Aorta (tissue), 5 donors: ENCODE measurements around the gene PSTPIP1. TPM values are rescaled to one million over a fixed set of nuclear protein-coding genes. Genes with fewer than 3 reads are reported as not detected.
A peak's percentile ranks its signal among the peaks of the same experiment; 100 is the strongest.

ENCODE experiments used
- ATAC-seq: fragments of 200-7000 bp; cut with Tn5 transposase; one replicate; pipeline ENCODE4 v1.9.1; 2022; ENCODE audit warnings: moderate library complexity; ENCODE audit not compliant: low FRiP score
- DNase-seq, 2 donors: peaks; one replicate each; pipeline ENCODE4 v3.0.0-alpha.2; 2020
- H3K27ac ChIP-seq, 2 donors: one replicate each; pipeline ENCODE4 v1.5.1; 2013; ENCODE audit warnings: low read length in 2 of 2, mild to moderate bottlenecking in 2 of 2, moderate library complexity in 2 of 2, control low read depth in 1 of 2, inconsistent platforms in 1 of 2, low read depth in 1 of 2
- H3K27me3 ChIP-seq, 2 donors: one replicate each; pipeline ENCODE4 v1.6.1; 2013; ENCODE audit warnings: control low read depth in 1 of 2, low read length in 1 of 2, mild to moderate bottlenecking in 1 of 2, moderate library complexity in 1 of 2; ENCODE audit not compliant: insufficient read depth in 2 of 2, control insufficient read depth in 1 of 2
- H3K36me3 ChIP-seq, 2 donors: one replicate each; pipeline ENCODE4 v1.6.1; 2013; ENCODE audit warnings: control low read depth in 1 of 2, low read length in 1 of 2, mild to moderate bottlenecking in 1 of 2; ENCODE audit not compliant: insufficient read depth in 2 of 2, control insufficient read depth in 1 of 2
- H3K4me1 ChIP-seq, 2 donors: one replicate each; pipeline ENCODE4 v1.6.1; 2013; ENCODE audit warnings: low read length in 2 of 2, control low read depth in 1 of 2, mild to moderate bottlenecking in 1 of 2, moderate library complexity in 1 of 2; ENCODE audit not compliant: insufficient read depth in 2 of 2, control insufficient read depth in 1 of 2
- H3K4me3 ChIP-seq, 2 donors: one replicate each; pipeline ENCODE4 v1.5.1; 2013; ENCODE audit warnings: low read length in 2 of 2, control low read depth in 1 of 2, mild to moderate bottlenecking in 1 of 2
- H3K9me3 ChIP-seq: one replicate; pipeline ENCODE4 v1.6.1; 2013; ENCODE audit warnings: mild to moderate bottlenecking, low read length; ENCODE audit not compliant: control insufficient read depth
- WGBS, 2 donors: extraction: QIAGEN DNeasy Blood & Tissue Kit; methylation state at CpG; one replicate each; pipeline ENCODE4 v1.1.7; 2013; 5-methylcytosine and 5-hydroxymethylcytosine counted together
- intact Hi-C, 2 donors: fragments of 100-400 bp; cut with DNase I; formaldehyde crosslinking; loops; one replicate each; pipeline versions ENCODE4 v1.14.2 to v1.15.0; 2022
- polyA plus RNA-seq, 2 donors: library from polyadenylated mRNA; stranded (reverse); fragments of 200-250 nt; gene quantifications; one replicate each; pipeline ENCODE4 v1.2.3, GENCODE V29; 2013
- total RNA-seq, 2 donors: library from RNA; stranded (reverse); fragmentation: NEBNext Ultra II Directional; extraction: Animal tissue kit (Norgen Biotek cat#: 25700); gene quantifications; one replicate each; pipeline ENCODE4 v1.2.1, GENCODE V29; 2021
- donor health status: healthy with polysubstance abuse.
- donor health status: Bipolar disorder and iron deficiency.
- donor health status: DM: no; HTN: no; CAD: no.
- donor health status: DM: no; HTN: no; CAD: no.
- donor health status: DM: yes; HTN: yes; CAD: no.

The PSTPIP1 gene
- total and polyA plus RNA-seq, 4 donors: 14.1 to 42.9 (median 23.5) TPM

- H3K4me3 ChIP-seq: no peak overlapping the region
- 93 to 98% methylated on average over 9 of the region's 9 CpGs for WGBS, 2 donors
- intact Hi-C loops: no loop called here
- ATAC-seq: no peak
- no peaks in the 10 kb centered on the region for H3K36me3 ChIP-seq
- peak; percentile 73 to 81 for DNase-seq
- no peaks in the 10 kb centered on the region for H3K4me1 ChIP-seq
- no peak overlapping the region for H3K27ac ChIP-seq
- H3K9me3 ChIP-seq: no peaks in the 10 kb centered on the region
- H3K27me3 ChIP-seq: no peaks in the 10 kb centered on the region
These were observed 2.9 kb upstream of the PSTPIP1 start for GRCh38 chr15:76991741-76992645.

- Histone ChIP-seq H3K36me3 (no peaks in the 10 kb centered on the region), H3K27ac (no peak overlapping the region), H3K27me3 (no peaks in the 10 kb centered on the region), H3K4me1 (no peaks in the 10 kb centered on the region), H3K9me3 (no peaks in the 10 kb centered on the region), H3K4me3 (no peak overlapping the region)
- ATAC-seq (no peak), DNase-seq (peak; percentile 37 to 51)
- WGBS, 2 donors: 93% methylated on average over 6 of the region's 6 CpGs
- intact Hi-C loops: no loop called here
These were observed 1.7 kb upstream of the PSTPIP1 start for GRCh38 chr15:76993114-76993725.

- Histone ChIP-seq H3K9me3 (no peaks in the 10 kb centered on the region), H3K27ac (no peak overlapping the region), H3K27me3 (no peaks in the 10 kb centered on the region), H3K4me3 (no peak overlapping the region), H3K36me3 (no peaks in the 10 kb centered on the region), H3K4me1 (no peaks in the 10 kb centered on the region)
- 92 to 99% methylated on average over 8 of the region's 8 CpGs for WGBS, 2 donors
- peak; percentile 73 to 79 for DNase-seq
- no peak for ATAC-seq
- intact Hi-C loops: loop anchor here in 1 of 2 donors (2.0 kb wide), 1 partner anchor 21 kb away; no protein-coding TSS in a partner anchor
These were observed 925 bp upstream of the PSTPIP1 start for GRCh38 chr15:76994001-76994400.

- Histone ChIP-seq H3K27ac (peak overlapping the region; percentile 64 to 85), H3K27me3 (no peaks in the 10 kb centered on the region), H3K4me3 (no peak overlapping the region), H3K4me1 (no peaks in the 10 kb centered on the region), H3K9me3 (no peaks in the 10 kb centered on the region), H3K36me3 (no peaks in the 10 kb centered on the region)
- intact Hi-C loops: loop anchor here in 1 of 2 donors (2.0 kb wide), 1 partner anchor 22 kb away; no protein-coding TSS in a partner anchor
- WGBS, 2 donors: 95 to 97% methylated on average over 6 of the region's 6 CpGs
- peak; percentile 2 for ATAC-seq
- DNase-seq: peak in 1 of 2 donors; percentile 53
These were observed 430 bp upstream of the PSTPIP1 start for GRCh38 chr15:76994496-76994895.

- Histone ChIP-seq H3K9me3 (no peaks in the 10 kb centered on the region), H3K4me3 (no peak overlapping the region), H3K36me3 (no peaks in the 10 kb centered on the region), H3K27ac (peak overlapping the region in 1 of 2 donors; percentile 43), H3K4me1 (no peaks in the 10 kb centered on the region), H3K27me3 (no peaks in the 10 kb centered on the region)
- intact Hi-C loops: no loop called here
- 14 to 22% methylated on average over 9 of the region's 9 CpGs for WGBS, 2 donors
- no peak for DNase-seq
- ATAC-seq: no peak
These were observed 1.2 kb downstream of the PSTPIP1 start for GRCh38 chr15:76996076-76996525.

- intact Hi-C loops: loop anchor here in 1 of 2 donors (1.0 kb wide), 1 partner anchor 75 kb away; the partner anchor contains the start of gene TSPAN3
- peak; percentile 77 to 84 for DNase-seq
- ATAC-seq: peak; percentile 72
- Histone ChIP-seq H3K4me1 (no peaks in the 10 kb centered on the region), H3K27ac (peak overlapping the region in 1 of 2 donors; percentile 43), H3K36me3 (no peaks in the 10 kb centered on the region), H3K27me3 (no peaks in the 10 kb centered on the region), H3K4me3 (no peak overlapping the region), H3K9me3 (no peaks in the 10 kb centered on the region)
- WGBS, 2 donors: 40 to 46% methylated on average over 14 of the region's 14 CpGs
These were observed 1.8 kb downstream of the PSTPIP1 start for GRCh38 chr15:76996526-76997401.

- no peaks in the 10 kb centered on the region for H3K4me1 ChIP-seq
- H3K27me3 ChIP-seq: no peaks in the 10 kb centered on the region
- intact Hi-C loops: no loop called here
- WGBS, 2 donors: 75 to 77% methylated on average over 8 of the region's 8 CpGs
- peak; percentile 34 to 36 for DNase-seq
- no peaks in the 10 kb centered on the region for H3K36me3 ChIP-seq
- no peak overlapping the region for H3K27ac ChIP-seq
- ATAC-seq: no peak
- H3K4me3 ChIP-seq: no peak overlapping the region
- no peaks in the 10 kb centered on the region for H3K9me3 ChIP-seq
These were observed 3.8 kb downstream of the PSTPIP1 start for GRCh38 chr15:76998663-76999285.

GRCh38 chr15:76999996-77000395 lies 5.1 kb downstream of the PSTPIP1 start:
- Histone ChIP-seq H3K4me1 (no peaks in the 10 kb centered on the region), H3K36me3 (no peaks in the 10 kb centered on the region), H3K27me3 (no peaks in the 10 kb centered on the region), H3K4me3 (no peak overlapping the region), H3K27ac (no peak overlapping the region), H3K9me3 (no peaks in the 10 kb centered on the region)
- intact Hi-C loops: no loop called here
- DNase-seq (peak; percentile 35 to 40), ATAC-seq (no peak)
- 75 to 77% methylated on average over 2 of the region's 2 CpGs for WGBS, 2 donors
